Activated CD4-positive, alpha-beta T cell treated with anti-CD3 and anti-CD28 coated beads for 48 hours (primary cell): ENCODE results near the gene LRIG3.
"Not testable (repeated sequence)": the region's sequence is repeated elsewhere in the genome, so short reads cannot be mapped to it uniquely, and the experiment has no call there.

Experiments used
- DNase-seq: peaks from one replicate; pipeline ENCODE4 v3.0.0-alpha.2; 2020

The LRIG3 gene

GRCh38 chr12:58920102-58920960 lies at the start of gene LRIG3:
LRIG3 (minus strand) TSS chr12:58920504; CDS start chr12:58920235, 269 bp downstream.
- peak; percentile 36 for DNase-seq

- DNase-seq = no peak
Observed at GRCh38 chr12:58969237-58969636, 48.9 kb upstream of the LRIG3 start.

- no peak for DNase-seq
Observed at GRCh38 chr12:58967561-58967960, 47.3 kb upstream of the LRIG3 start.

- no peak for DNase-seq
Observed at GRCh38 chr12:58966939-58967338, 46.6 kb upstream of the LRIG3 start.

GRCh38 chr12:58965568-58965967 lies 45.3 kb upstream of the LRIG3 start:
- DNase-seq = no peak

GRCh38 chr12:58963844-58964243 lies 43.5 kb upstream of the LRIG3 start:
- DNase-seq = no peak

- no peak for DNase-seq
Observed at GRCh38 chr12:58961906-58962305, 41.6 kb upstream of the LRIG3 start.

- DNase-seq = no peak
Observed at GRCh38 chr12:58961166-58961565, 40.9 kb upstream of the LRIG3 start.

- no peak for DNase-seq
Observed at GRCh38 chr12:58959639-58960300, 39.5 kb upstream of the LRIG3 start.

GRCh38 chr12:58957298-58957697 lies 37.0 kb upstream of the LRIG3 start:
- DNase-seq = no peak

- DNase-seq = no peak
Observed at GRCh38 chr12:58955849-58956248, 35.5 kb upstream of the LRIG3 start.

- no peak for DNase-seq
Observed at GRCh38 chr12:58954002-58954401, 33.7 kb upstream of the LRIG3 start.

- no peak for DNase-seq
Observed at GRCh38 chr12:58950739-58951100, 30.4 kb upstream of the LRIG3 start.

GRCh38 chr12:58949954-58950738 lies 29.8 kb upstream of the LRIG3 start:
- not testable (repeated sequence) for DNase-seq

GRCh38 chr12:58943079-58943478 lies 22.8 kb upstream of the LRIG3 start:
- no peak for DNase-seq

GRCh38 chr12:58942345-58942744 lies 22.0 kb upstream of the LRIG3 start:
- DNase-seq = no peak

GRCh38 chr12:58939399-58940100 lies 19.2 kb upstream of the LRIG3 start:
- DNase-seq = no peak

GRCh38 chr12:58938440-58938839 lies 18.1 kb upstream of the LRIG3 start:
- no peak for DNase-seq

GRCh38 chr12:58934528-58934927 lies 14.2 kb upstream of the LRIG3 start:
- DNase-seq = no peak

GRCh38 chr12:58932806-58933681 lies 12.7 kb upstream of the LRIG3 start:
- no peak for DNase-seq

- DNase-seq = no peak
Observed at GRCh38 chr12:58931518-58931917, 11.2 kb upstream of the LRIG3 start.

- DNase-seq = no peak
Observed at GRCh38 chr12:58930770-58931324, 10.5 kb upstream of the LRIG3 start.
